NCI-H82 treated with DMSO at 0.1 percent for 48 hours (cell line): ENCODE data around the gene NCR2.

Source experiments
- DNase-seq: peaks from one replicate; lab custom pipeline; 2025; ENCODE audit not compliant: unreplicated experiment; lab: John Stamatoyannopoulos, UW

The NCR2 gene

GRCh38 chr6:41327177-41327576, 8.2 kb upstream of the NCR2 start:
- no peak for DNase-seq

GRCh38 chr6:41331401-41332150, 3.8 kb upstream of the NCR2 start:
- DNase-seq, result no peak

GRCh38 chr6:41332241-41332640, 3.2 kb upstream of the NCR2 start:
- no peak for DNase-seq

DNA sequence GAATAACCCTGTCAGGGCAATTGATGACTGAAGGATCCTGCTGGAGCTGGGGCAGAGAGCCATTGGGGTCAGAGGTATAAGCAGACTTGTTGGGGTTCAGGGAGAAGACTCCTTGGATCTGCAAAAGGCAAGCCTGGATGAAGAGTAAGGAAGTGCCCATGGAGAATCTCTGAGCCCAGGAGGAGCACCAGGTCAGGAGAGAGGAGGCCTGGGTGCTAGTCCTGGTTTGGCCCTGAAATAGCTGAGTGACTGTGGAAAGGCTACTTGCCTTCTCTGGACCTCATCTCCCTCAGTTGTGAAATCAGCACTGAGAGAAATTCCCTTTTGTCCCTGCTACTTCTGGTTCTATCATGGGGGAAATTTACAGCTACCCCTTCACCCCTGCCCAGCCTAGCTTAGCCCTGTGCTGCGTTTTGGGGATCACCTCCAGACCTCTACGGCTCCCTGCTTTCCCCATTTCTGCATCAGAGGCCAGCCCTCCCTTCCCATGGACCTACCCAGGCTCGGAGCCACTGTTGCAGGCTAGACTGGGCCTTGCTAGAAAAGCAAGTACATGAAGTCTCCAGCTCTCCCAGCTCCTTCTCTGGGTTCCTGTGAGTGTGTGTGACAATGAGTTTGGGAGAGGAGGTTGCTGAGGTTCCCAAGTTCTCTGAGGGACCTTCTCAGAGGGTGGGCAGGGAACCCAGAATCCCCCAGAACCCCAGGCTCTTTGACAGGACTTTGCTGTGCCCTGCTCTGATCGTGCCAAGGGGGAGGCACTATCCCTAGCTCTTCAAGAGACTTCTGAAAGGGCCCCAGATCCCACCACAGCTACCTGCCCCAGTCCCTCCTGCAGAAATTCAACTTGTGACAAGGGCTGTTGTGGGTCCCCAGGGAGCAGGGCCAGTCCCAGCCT, 2.3 kb upstream of the NCR2 start:
- DNase-seq, result no peak

DNA sequence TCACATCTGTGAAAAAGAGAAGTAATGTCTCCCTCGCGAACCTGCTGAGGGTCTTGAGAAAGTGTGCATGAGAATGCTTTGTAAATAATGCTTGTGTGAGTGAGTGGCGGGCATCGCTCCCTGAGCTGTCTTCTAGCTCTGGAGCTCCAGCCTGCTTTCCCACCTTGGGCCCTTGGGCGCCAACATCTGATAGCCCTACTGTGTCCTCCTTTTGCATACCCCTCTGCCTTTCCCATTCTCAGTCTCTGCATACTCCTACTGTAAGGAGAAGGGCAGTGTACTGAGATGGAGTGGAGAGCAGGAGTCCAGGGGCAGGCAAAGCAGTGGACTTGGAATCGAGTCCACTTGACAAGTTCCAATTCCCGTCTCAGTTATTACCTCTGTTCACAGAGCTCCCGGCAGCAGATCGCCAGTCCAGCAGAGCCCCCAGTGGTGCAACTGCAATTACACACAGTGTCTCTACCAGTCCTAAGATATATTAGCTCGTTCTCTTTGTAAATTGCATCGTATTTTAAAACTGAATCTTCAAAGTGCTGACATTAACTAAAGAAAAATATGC, 847 bp upstream of the NCR2 start:
- DNase-seq, result no peak

- DNase-seq, result no peak
Observed at GRCh38 chr6:41335943-41336342, 535 bp downstream of the NCR2 start.

DNA sequence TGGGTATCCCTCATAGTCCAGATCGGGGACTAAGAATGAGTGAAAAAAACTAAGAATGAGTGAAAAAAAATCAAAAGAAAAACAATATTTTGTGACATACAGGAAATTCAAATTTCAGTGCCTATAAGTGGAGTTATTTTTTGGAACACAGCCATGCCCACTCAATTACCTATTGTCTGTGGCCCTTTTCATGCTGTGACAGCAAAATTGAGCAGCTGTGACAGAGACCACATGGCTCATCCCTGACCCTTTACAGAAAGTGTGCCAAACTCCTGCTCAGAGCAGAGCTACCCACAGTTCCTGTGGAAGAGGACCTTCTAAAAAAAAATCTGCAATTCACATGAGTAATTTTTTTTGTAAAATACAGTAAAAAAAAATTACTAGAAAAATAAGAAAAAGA, 1.4 kb downstream of the NCR2 start:
- DNase-seq, result no peak

- no peak for DNase-seq
Observed at GRCh38 chr6:41337709-41338108, 2.3 kb downstream of the NCR2 start.

- no peak for DNase-seq
Observed at GRCh38 chr6:41338659-41339058, 3.3 kb downstream of the NCR2 start.

GRCh38 chr6:41341580-41341979, 6.2 kb downstream of the NCR2 start:
- no peak for DNase-seq

DNA sequence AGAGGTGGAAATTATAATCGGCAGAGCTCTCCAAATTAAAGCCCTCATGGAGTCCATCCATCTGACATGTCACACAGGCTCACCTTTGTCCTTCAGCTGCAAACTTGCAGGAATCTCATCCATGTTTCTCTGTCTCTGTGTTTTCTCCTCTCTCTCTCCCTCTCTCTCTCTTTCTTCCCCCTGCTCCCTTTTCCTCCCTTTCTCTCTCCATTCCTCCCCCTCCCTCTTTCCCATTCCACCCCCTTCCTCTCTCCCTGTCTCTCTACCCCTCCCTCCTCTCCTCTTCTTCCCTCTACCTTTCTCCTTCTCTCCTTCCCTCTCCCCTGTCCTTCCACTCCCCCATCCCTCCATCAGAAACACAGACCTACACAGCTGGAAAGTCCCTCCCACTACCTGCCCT, 6.8 kb downstream of the NCR2 start:
- no peak for DNase-seq

GRCh38 chr6:41343641-41344187, 8.3 kb downstream of the NCR2 start:
- no peak for DNase-seq

DNA sequence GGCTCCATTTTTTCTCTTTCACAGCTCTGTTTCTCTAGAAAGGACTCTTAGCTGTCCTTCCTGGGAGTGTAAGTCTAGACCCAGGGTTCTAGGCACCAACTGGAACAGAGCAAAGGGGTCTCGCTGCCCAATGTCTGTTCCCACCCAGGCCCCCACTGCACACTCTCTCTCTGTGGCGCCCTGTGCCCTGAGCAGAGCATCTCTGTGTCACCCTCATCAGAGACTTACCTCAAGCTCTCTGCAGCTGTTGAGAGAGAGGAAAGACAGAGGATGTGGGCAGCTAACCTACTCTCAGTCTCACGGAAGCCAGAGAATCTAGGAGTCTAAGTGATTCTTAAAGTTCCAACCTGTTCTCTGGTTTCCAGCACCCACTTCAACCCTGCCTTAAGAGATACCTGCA, 9.5 kb downstream of the NCR2 start:
- no peak for DNase-seq

DNA sequence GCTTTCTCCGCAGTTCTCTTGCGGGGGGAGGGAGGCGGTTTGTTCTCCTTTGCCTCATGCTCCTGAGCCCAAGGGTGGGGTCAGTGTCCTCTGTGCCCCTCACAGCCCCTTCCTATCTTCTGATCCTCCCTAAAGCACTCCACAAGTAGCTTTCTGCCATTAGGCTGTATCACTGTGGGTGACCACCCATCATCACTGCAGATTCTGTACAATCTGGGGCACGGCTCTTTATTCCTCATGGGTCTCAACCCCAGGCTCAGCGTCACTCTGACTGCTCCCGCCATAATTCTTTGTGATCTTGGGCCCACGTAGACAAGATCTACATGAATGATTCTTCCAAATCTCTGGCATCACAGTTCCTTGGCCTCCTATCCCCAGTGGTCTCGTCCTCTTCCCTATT, 10.5 kb downstream of the NCR2 start:
- no peak for DNase-seq

- no peak for DNase-seq
Observed at GRCh38 chr6:41346441-41346840, 11.0 kb downstream of the NCR2 start.

DNA sequence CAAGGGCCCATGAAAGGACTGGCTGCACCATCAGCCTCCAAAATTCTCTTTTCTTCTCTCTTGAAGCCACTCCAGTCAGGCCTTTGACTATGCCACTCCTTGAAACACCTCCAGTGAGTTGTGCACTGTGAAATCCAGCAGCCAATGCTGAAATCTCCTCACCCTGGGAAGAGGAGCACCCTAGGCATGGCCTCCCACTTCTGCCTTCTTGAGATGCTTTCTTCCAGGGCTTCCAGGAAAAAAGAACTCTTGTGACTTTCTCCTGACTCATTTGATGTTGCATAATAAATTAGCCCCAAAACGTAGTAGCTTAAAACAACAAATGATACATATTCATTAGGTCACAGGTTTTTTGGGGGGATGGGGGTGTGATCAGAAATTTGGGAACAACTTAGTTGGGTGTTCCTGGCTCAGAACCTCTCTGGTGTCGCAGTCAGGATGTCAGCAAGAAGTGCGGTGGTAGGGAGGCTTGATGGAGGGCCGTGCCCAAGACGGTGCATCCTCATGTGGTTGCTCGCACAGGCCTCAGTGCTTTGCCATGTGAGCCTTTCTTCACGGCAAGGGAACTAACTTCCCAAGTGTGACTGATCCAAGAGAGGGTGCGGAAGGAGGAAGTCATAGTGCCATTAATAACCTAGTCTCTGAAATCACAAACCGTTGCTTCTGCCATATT, 12.1 kb downstream of the NCR2 start:
- DNase-seq, result no peak

GRCh38 chr6:41348934-41349333, 13.5 kb downstream of the NCR2 start:
- DNase-seq, result no peak

DNA sequence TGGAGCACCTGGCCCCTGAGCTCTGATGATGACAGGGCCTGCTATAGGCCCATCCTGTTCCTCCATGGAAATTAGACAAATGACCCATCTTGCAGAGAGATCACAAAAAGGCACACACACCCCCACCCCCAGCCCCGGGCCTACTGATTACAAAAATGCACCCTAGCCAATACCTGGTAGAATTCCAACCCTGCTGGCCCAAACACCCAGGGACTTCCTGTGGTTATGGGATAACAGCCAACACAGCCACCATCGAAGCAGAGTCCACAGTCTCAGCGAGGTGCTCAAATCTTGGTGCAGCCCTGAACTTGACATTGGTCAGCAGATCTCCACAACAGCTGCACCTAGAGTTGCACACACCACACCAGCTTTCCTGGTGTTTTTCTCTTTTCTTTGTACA, 17.0 kb downstream of the NCR2 start:
- DNase-seq, result no peak

GRCh38 chr6:41352907-41353306, 17.5 kb downstream of the NCR2 start:
- no peak for DNase-seq

- DNase-seq, result no peak
Observed at GRCh38 chr6:41353333-41353732, 17.9 kb downstream of the NCR2 start.

GRCh38 chr6:41355952-41356351, 20.5 kb downstream of the NCR2 start:
- no peak for DNase-seq
